Breast epithelium (tissue), 3 donors: ENCODE data around the gene KRTAP10-9.
"Not testable (repeated sequence)": the region's sequence is repeated elsewhere in the genome, so short reads cannot be mapped to it uniquely, and the experiment has no call there.

Source experiments
- POLR2A ChIP-seq: fragments of 450-650 bp; IDR thresholded peaks from one replicate; pipeline ENCODE4 v1.6.1; 2016; ENCODE audit warnings: antibody characterized with exemption, mild to moderate bottlenecking, moderate library complexity
- TF ChIP-seq, protein P1 (sequence below), 3 donors: fragments of 450-650 bp; IDR thresholded peaks; one replicate each; pipeline ENCODE4 v1.5.1; 2016 to 2017; ENCODE audit warnings: antibody characterized with exemption in 3 of 3, mild to moderate bottlenecking in 3 of 3, moderate library complexity in 3 of 3

DNA sequence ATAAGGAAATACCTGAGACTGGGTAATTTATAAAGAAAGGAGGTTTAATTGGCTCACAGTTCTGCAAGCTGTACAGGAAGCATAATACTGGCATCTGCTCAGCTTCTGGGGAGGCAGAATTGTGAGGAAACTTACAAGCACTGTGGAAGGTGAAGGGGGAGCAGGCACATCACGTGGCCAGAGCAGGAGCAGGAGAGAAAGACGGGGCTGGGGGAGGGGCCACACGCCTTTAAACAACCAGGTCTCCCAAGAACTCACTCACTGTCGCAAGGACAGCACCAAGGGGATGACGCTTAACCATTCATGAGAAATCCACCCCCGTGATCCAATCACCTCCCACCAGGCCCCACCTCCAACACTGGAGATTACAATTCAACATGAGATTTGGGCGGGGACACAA, 34.7 kb downstream of the KRTAP10-9 start:
- not testable (repeated sequence) for TF ChIP-seq POLR2A
- TF ChIP-seq, protein P1, sequence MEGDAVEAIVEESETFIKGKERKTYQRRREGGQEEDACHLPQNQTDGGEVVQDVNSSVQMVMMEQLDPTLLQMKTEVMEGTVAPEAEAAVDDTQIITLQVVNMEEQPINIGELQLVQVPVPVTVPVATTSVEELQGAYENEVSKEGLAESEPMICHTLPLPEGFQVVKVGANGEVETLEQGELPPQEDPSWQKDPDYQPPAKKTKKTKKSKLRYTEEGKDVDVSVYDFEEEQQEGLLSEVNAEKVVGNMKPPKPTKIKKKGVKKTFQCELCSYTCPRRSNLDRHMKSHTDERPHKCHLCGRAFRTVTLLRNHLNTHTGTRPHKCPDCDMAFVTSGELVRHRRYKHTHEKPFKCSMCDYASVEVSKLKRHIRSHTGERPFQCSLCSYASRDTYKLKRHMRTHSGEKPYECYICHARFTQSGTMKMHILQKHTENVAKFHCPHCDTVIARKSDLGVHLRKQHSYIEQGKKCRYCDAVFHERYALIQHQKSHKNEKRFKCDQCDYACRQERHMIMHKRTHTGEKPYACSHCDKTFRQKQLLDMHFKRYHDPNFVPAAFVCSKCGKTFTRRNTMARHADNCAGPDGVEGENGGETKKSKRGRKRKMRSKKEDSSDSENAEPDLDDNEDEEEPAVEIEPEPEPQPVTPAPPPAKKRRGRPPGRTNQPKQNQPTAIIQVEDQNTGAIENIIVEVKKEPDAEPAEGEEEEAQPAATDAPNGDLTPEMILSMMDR (IDR thresholded peaks at IDR 0.05), result not testable (repeated sequence)
